DMS153 treated with DMSO at 0.1 percent for 48 hours (cell line): ENCODE data around the gene SPINK8.
"Not testable (repeated sequence)": the region's sequence is repeated elsewhere in the genome, so short reads cannot be mapped to it uniquely, and the experiment has no call there.

ENCODE experiments used
- DNase-seq: peaks from one replicate; lab custom pipeline; 2025; ENCODE audit not compliant: unreplicated experiment; lab: John Stamatoyannopoulos, UW

SPINK8 gene

GRCh38 chr3:48333346-48334245 is at the start of gene SPINK8:
SPINK8 (minus strand) TSS chr3:48333661; CDS start chr3:48328341, 5,320 bp downstream.
- not testable (repeated sequence) for DNase-seq

GRCh38 chr3:48372862-48373435 is 39.5 kb upstream of the SPINK8 start:
- no peak for DNase-seq

- no peak for DNase-seq
These were observed 38.9 kb upstream of the SPINK8 start for GRCh38 chr3:48372377-48372770.

- DNase-seq = no peak
These were observed 38.4 kb upstream of the SPINK8 start, which contains the start of gene FBXW12 for GRCh38 chr3:48371651-48372376. FBXW12 (plus strand) TSS chr3:48372219; CDS start chr3:48372768, 549 bp downstream.

- DNase-seq = no peak
These were observed 36.9 kb upstream of the SPINK8 start for GRCh38 chr3:48370333-48370713.

GRCh38 chr3:48369693-48370332 is 36.4 kb upstream of the SPINK8 start:
- DNase-seq = no peak

GRCh38 chr3:48367201-48367600 is 33.7 kb upstream of the SPINK8 start:
- DNase-seq = no peak

GRCh38 chr3:48364840-48365239 is 31.4 kb upstream of the SPINK8 start:
- no peak for DNase-seq

- no peak for DNase-seq
These were observed 28.5 kb upstream of the SPINK8 start for GRCh38 chr3:48361928-48362327.

- DNase-seq = no peak
These were observed 23.0 kb upstream of the SPINK8 start for GRCh38 chr3:48356419-48356818.

- no peak for DNase-seq
These were observed 20.5 kb upstream of the SPINK8 start for GRCh38 chr3:48353987-48354386.

- DNase-seq = no peak
These were observed 19.1 kb upstream of the SPINK8 start for GRCh38 chr3:48352546-48352945.

- no peak for DNase-seq
These were observed 14.0 kb upstream of the SPINK8 start for GRCh38 chr3:48347500-48347899.

GRCh38 chr3:48345946-48346572 is 12.6 kb upstream of the SPINK8 start:
- no peak for DNase-seq

GRCh38 chr3:48344867-48345507 is 11.5 kb upstream of the SPINK8 start:
- DNase-seq = no peak

GRCh38 chr3:48343432-48343831 is 10.0 kb upstream of the SPINK8 start:
- no peak for DNase-seq

GRCh38 chr3:48338635-48339034 is 5.2 kb upstream of the SPINK8 start:
- no peak for DNase-seq

- not testable (repeated sequence) for DNase-seq
These were observed 4.1 kb upstream of the SPINK8 start for GRCh38 chr3:48337536-48337935.

- not testable (repeated sequence) for DNase-seq
These were observed 1.8 kb upstream of the SPINK8 start for GRCh38 chr3:48335286-48335685.

GRCh38 chr3:48334605-48335004 is 1.1 kb upstream of the SPINK8 start:
- DNase-seq = no peak
